H9 (cell line): ENCODE results near the gene ZNF202. TPM values are rescaled to one million over a fixed set of nuclear protein-coding genes. Genes with fewer than 3 reads are reported as not detected.

Source experiments
- DNase-seq: peaks from one replicate; pipeline ENCODE4 v3.0.0-alpha.2; 2017
- H2AFZ ChIP-seq: one replicate; pipeline ENCODE4 v1.6.1; 2013; ENCODE audit warnings: mild to moderate bottlenecking, low read length, control low read depth, moderate library complexity
- H2AK5ac ChIP-seq: 2 replicates; pipeline ENCODE4 v1.6.1; 2013; ENCODE audit warnings: low read length, control low read depth, mixed read lengths; ENCODE audit not compliant: insufficient read length
- H2BK120ac ChIP-seq: one replicate; pipeline ENCODE4 v1.6.1; 2013; ENCODE audit warnings: low read depth, mild to moderate bottlenecking, low read length, control low read depth, inconsistent platforms; ENCODE audit not compliant: poor library complexity, severe bottlenecking
- H2BK12ac ChIP-seq: 2 replicates; pipeline ENCODE4 v1.6.1; 2013; ENCODE audit warnings: low read length, control low read depth, mixed read lengths, low read depth; ENCODE audit not compliant: insufficient read length
- H2BK15ac ChIP-seq: 2 replicates; pipeline ENCODE4 v1.6.1; 2013; ENCODE audit warnings: low read depth, low read length, control low read depth
- H2BK20ac ChIP-seq: one replicate; pipeline ENCODE4 v1.6.1; 2013; ENCODE audit warnings: low read depth, mild to moderate bottlenecking, low read length, control low read depth, inconsistent platforms; ENCODE audit not compliant: poor library complexity, severe bottlenecking
- H2BK5ac ChIP-seq: 2 replicates; pipeline ENCODE4 v1.6.1; 2013; ENCODE audit warnings: low read length, control low read depth, mixed read lengths; ENCODE audit not compliant: insufficient read length
- H3K14ac ChIP-seq: 2 replicates; pipeline ENCODE4 v1.6.1; 2013; ENCODE audit warnings: low read length, control low read depth; ENCODE audit not compliant: insufficient read depth
- H3K18ac ChIP-seq: 2 replicates; pipeline ENCODE4 v1.6.1; 2013; ENCODE audit warnings: low read depth, mild to moderate bottlenecking, mixed read lengths, low read length, control low read depth; ENCODE audit not compliant: insufficient read length
- H3K23ac ChIP-seq: 2 replicates; pipeline ENCODE4 v1.6.1; 2013; ENCODE audit warnings: low read length, control low read depth, mixed read lengths, low read depth; ENCODE audit not compliant: insufficient read length
- H3K23me2 ChIP-seq: 2 replicates; pipeline ENCODE4 v1.6.1; 2013; ENCODE audit warnings: low read depth, mild to moderate bottlenecking, mixed read lengths, low read length, control low read depth; ENCODE audit not compliant: insufficient read length, poor library complexity, severe bottlenecking
- H3K27ac ChIP-seq: 2 replicates; pipeline ENCODE4 v1.5.1; 2013; ENCODE audit warnings: low read length, control low read depth, mixed read lengths, low read depth; ENCODE audit not compliant: insufficient read length
- H3K27me3 ChIP-seq: 2 replicates; pipeline ENCODE4 v1.6.1; 2013; ENCODE audit warnings: low read length, control low read depth, inconsistent platforms; ENCODE audit not compliant: insufficient read depth
- H3K4ac ChIP-seq: 2 replicates; pipeline ENCODE4 v1.6.1; 2013; ENCODE audit warnings: low read depth, mild to moderate bottlenecking, control low read depth, inconsistent platforms, low read length, moderate library complexity
- H3K4me1 ChIP-seq: 2 replicates; pipeline ENCODE4 v1.6.1; 2013; ENCODE audit warnings: low read length, control low read depth, inconsistent platforms; ENCODE audit not compliant: insufficient read depth
- H3K4me2 ChIP-seq: 2 replicates; pipeline ENCODE4 v1.6.1; 2013; ENCODE audit warnings: low read length, control low read depth, mixed read lengths; ENCODE audit not compliant: insufficient read length, insufficient read depth
- H3K56ac ChIP-seq: 2 replicates; pipeline ENCODE4 v1.6.1; 2013; ENCODE audit warnings: low read depth, mild to moderate bottlenecking, mixed read lengths, low read length, control low read depth; ENCODE audit not compliant: insufficient read length
- H3K79me1 ChIP-seq: 2 replicates; pipeline ENCODE4 v1.6.1; 2013; ENCODE audit warnings: low read depth, mild to moderate bottlenecking, moderate library complexity, low read length, control low read depth, inconsistent platforms; ENCODE audit not compliant: insufficient read depth, poor library complexity, severe bottlenecking
- H3K79me2 ChIP-seq: 2 replicates; pipeline ENCODE4 v1.6.1; 2013; ENCODE audit warnings: low read length, control low read depth, inconsistent platforms; ENCODE audit not compliant: insufficient read depth
- H3K9ac ChIP-seq: 2 replicates; pipeline ENCODE4 v1.6.1; 2013; ENCODE audit warnings: low read length, control low read depth, mixed read lengths; ENCODE audit not compliant: insufficient read length; ENCODE audit errors: extremely low read depth
- H3K9me3 ChIP-seq: one replicate; pipeline ENCODE4 v1.6.1; 2013; ENCODE audit warnings: low read depth, low read length, inconsistent platforms; ENCODE audit not compliant: control insufficient read depth
- H3T11ph ChIP-seq: one replicate; pipeline ENCODE4 v1.6.1; 2013; ENCODE audit warnings: mild to moderate bottlenecking, low read length, control low read depth, inconsistent platforms
- H4K20me1 ChIP-seq: one replicate; pipeline ENCODE4 v1.6.1; 2013; ENCODE audit not compliant: control insufficient read depth, insufficient read length, insufficient read depth
- H4K5ac ChIP-seq: 2 replicates; pipeline ENCODE4 v1.6.1; 2013; ENCODE audit warnings: low read depth, mild to moderate bottlenecking, mixed read lengths, low read length, control low read depth; ENCODE audit not compliant: insufficient read length
- H4K8ac ChIP-seq: replicated peaks from 2 replicates; pipeline ENCODE4 v1.6.1; 2013; ENCODE audit warnings: low read length, control low read depth, mixed read lengths, low read depth; ENCODE audit not compliant: insufficient read length
- H4K91ac ChIP-seq: 2 replicates; pipeline ENCODE4 v1.6.1; 2013; ENCODE audit warnings: low read depth, mild to moderate bottlenecking, moderate library complexity, mixed read lengths, low read length, control low read depth; ENCODE audit not compliant: insufficient read length
- H3K27ac Mint-ChIP-seq, 3 experiments: 2 replicates in 2 of 3; 3 replicates in 1 of 3; pipeline ENCODE4 v1.8.0; 2020 to 2021; ENCODE audit warnings: mixed read lengths in 3 of 3, mild to moderate bottlenecking in 1 of 3, moderate library complexity in 1 of 3
- H3K27me3 Mint-ChIP-seq: 2 replicates; pipeline ENCODE4 v1.8.0; 2021; ENCODE audit warnings: low read depth, mild to moderate bottlenecking, moderate library complexity, mixed read lengths
- H3K36me3 Mint-ChIP-seq, 3 experiments: 2 replicates in 2 of 3; 3 replicates in 1 of 3; pipeline ENCODE4 v1.8.0; 2020 to 2021; ENCODE audit warnings: low read depth in 3 of 3, mixed read lengths in 3 of 3; ENCODE audit not compliant: insufficient read depth in 1 of 3
- H3K4me1 Mint-ChIP-seq, 2 experiments: 2 replicates each; pipeline ENCODE4 v1.8.0; 2020; ENCODE audit warnings: mixed read lengths in 2 of 2
- H3K4me3 Mint-ChIP-seq, 2 experiments: 2 replicates in 1 of 2; 3 replicates in 1 of 2; pipeline ENCODE4 v1.8.0; 2020 to 2021; ENCODE audit warnings: mild to moderate bottlenecking in 2 of 2, mixed read lengths in 2 of 2, moderate library complexity in 1 of 2
- H3K9me3 Mint-ChIP-seq, 2 experiments: 2 replicates in 1 of 2; 3 replicates in 1 of 2; pipeline ENCODE4 v1.8.0; 2020; ENCODE audit warnings: mild to moderate bottlenecking in 2 of 2, mixed read lengths in 2 of 2, moderate library complexity in 1 of 2
- CTCF ChIP-seq: fragments of 200-600 bp; sonication (generic); conservative IDR thresholded peaks from 3 replicates; pipeline ENCODE4 v1.8.0; 2021; ENCODE audit warnings: antibody characterized with exemption, mild to moderate bottlenecking
- WGBS: extraction: QIAGEN DNeasy Blood & Tissue Kit; methylation state at CpG from one replicate; pipeline ENCODE4 v1.1.7; 2013; ENCODE audit warnings: missing lambda C conversion rate, low lambda C conversion rate, mixed read lengths; ENCODE audit not compliant: insufficient read length; ENCODE audit errors: extremely low coverage; 5-methylcytosine and 5-hydroxymethylcytosine counted together
- total RNA-seq: library from RNA; stranded (reverse); gene quantifications from 2 replicates; pipeline ENCODE4 v1.2.1, GENCODE V29; 2021

Gene ZNF202
- total RNA-seq, 1 experiment from 2014 or later = 49.2 TPM

- no peak for DNase-seq
- TF ChIP-seq CTCF = no peak
- H3K56ac ChIP-seq = no peak overlapping the region
- H3K4me2 ChIP-seq = no peak overlapping the region
- H3K9me3 ChIP-seq = no peaks in the 10 kb centered on the region
- no peak overlapping the region for H4K8ac ChIP-seq
- H4K5ac ChIP-seq = no peak overlapping the region
- no peak overlapping the region for H2BK5ac ChIP-seq
- H2BK20ac ChIP-seq = no peak overlapping the region
- H3K27ac ChIP-seq = no peak overlapping the region
- no peaks in the 10 kb centered on the region for H3K23me2 ChIP-seq
- H3K27ac Mint-ChIP-seq = no peak overlapping the region
- no peaks in the 10 kb centered on the region for H4K20me1 ChIP-seq
- no peak overlapping the region for H3K18ac ChIP-seq
- H2BK120ac ChIP-seq = no peak overlapping the region
- H3K4me1 Mint-ChIP-seq = peaks cover 36 to 45% of the 10 kb centered on the region in 2 experiments
- peaks cover 31 to 39% of the 10 kb centered on the region in 2 experiments for H3K9me3 Mint-ChIP-seq
- H2BK12ac ChIP-seq = no peak overlapping the region
- peaks cover 14 to 60% (median 36%) of the 10 kb centered on the region in 3 experiments for H3K36me3 Mint-ChIP-seq
- no peak overlapping the region for H3K4ac ChIP-seq
- no peak overlapping the region for H2AFZ ChIP-seq
- H3K4me1 ChIP-seq = peaks cover 3% of the 10 kb centered on the region; the same call in 1 of the 2 replicates
- no peak overlapping the region for H3K9ac ChIP-seq
- H3T11ph ChIP-seq = no peak overlapping the region
- H2AK5ac ChIP-seq = no peak overlapping the region
- no peak overlapping the region for H4K91ac ChIP-seq
- WGBS = no CpG with 5 or more reads among the region's 1 CpG
- no peaks in the 10 kb centered on the region for H3K79me2 ChIP-seq
- no peak overlapping the region for H3K4me3 Mint-ChIP-seq
- H3K27me3 Mint-ChIP-seq = no peaks in the 10 kb centered on the region
- no peak overlapping the region for H3K14ac ChIP-seq
- H3K23ac ChIP-seq = no peak overlapping the region
- H2BK15ac ChIP-seq = no peak overlapping the region
- no peaks in the 10 kb centered on the region for H3K79me1 ChIP-seq
- H3K27me3 ChIP-seq = no peaks in the 10 kb centered on the region
Observed at GRCh38 chr11:123783536-123783935, 42.1 kb upstream of the ZNF202 start.
